Bone marrow (tissue), 2 donors: ENCODE results near the gene NFATC2.

ENCODE experiments used
- DNase-seq, 2 donors: peaks; one replicate each; lab custom pipeline; 2025; lab: John Stamatoyannopoulos, UW

NFATC2 gene

GRCh38 chr20:51429696-51430095 is 112.8 kb downstream of the NFATC2 start:
- no peak for DNase-seq

GRCh38 chr20:51429144-51429482 is 113.4 kb downstream of the NFATC2 start:
- no peak for DNase-seq

- no peak for DNase-seq
These were observed 113.9 kb downstream of the NFATC2 start for GRCh38 chr20:51428401-51429143.

GRCh38 chr20:51427651-51428291 is 114.7 kb downstream of the NFATC2 start:
- DNase-seq = no peak

- no peak for DNase-seq
These were observed 115.5 kb downstream of the NFATC2 start for GRCh38 chr20:51426718-51427650.

GRCh38 chr20:51425347-51426106 is 117.0 kb downstream of the NFATC2 start:
- DNase-seq = no peak

GRCh38 chr20:51424270-51425117 is 118.0 kb downstream of the NFATC2 start:
- no peak for DNase-seq

GRCh38 chr20:51423810-51424209 is 118.7 kb downstream of the NFATC2 start:
- no peak for DNase-seq

GRCh38 chr20:51423290-51423667 is 119.2 kb downstream of the NFATC2 start:
- DNase-seq = no peak

GRCh38 chr20:51422514-51423289 is 119.8 kb downstream of the NFATC2 start:
- DNase-seq = no peak

- DNase-seq = no peak
These were observed 121.7 kb downstream of the NFATC2 start for GRCh38 chr20:51420805-51421204.

- DNase-seq = no peak
These were observed 122.4 kb downstream of the NFATC2 start for GRCh38 chr20:51420111-51420510.

GRCh38 chr20:51419646-51420045 is 122.9 kb downstream of the NFATC2 start:
- DNase-seq = no peak

- no peak for DNase-seq
These were observed 123.3 kb downstream of the NFATC2 start for GRCh38 chr20:51419231-51419630.

- no peak for DNase-seq
These were observed 124.4 kb downstream of the NFATC2 start for GRCh38 chr20:51418137-51418529.

- no peak for DNase-seq
These were observed 125.0 kb downstream of the NFATC2 start for GRCh38 chr20:51417250-51418136.

GRCh38 chr20:51416532-51417249 is 125.8 kb downstream of the NFATC2 start:
- DNase-seq = no peak

- DNase-seq = no peak
These were observed 128.7 kb downstream of the NFATC2 start for GRCh38 chr20:51413857-51414256.
